Neural progenitor cell (in vitro differentiated cells): ENCODE data around the gene ARL4D. TPM values are rescaled to one million over a fixed set of nuclear protein-coding genes. Genes with fewer than 3 reads are reported as not detected.

Experiments used
- DNase-seq: peaks from one replicate; pipeline ENCODE4 v3.0.0-alpha.2; 2016; ENCODE audit warnings: low spot score
- H2AFZ ChIP-seq: fragments of 200-600 bp; sonication (generic); replicated peaks from 2 replicates; pipeline ENCODE4 v1.6.1; 2016; ENCODE audit warnings: antibody characterized with exemption
- H3F3A ChIP-seq: fragments of 200-600 bp; sonication (generic); 2 replicates; pipeline ENCODE4 v1.6.1; 2016; ENCODE audit warnings: antibody characterized with exemption, low read depth
- H3K27ac ChIP-seq: fragments of 200-600 bp; sonication (generic); 2 replicates; pipeline ENCODE4 v1.5.1; 2016; ENCODE audit warnings: mild to moderate bottlenecking
- H3K27me3 ChIP-seq: fragments of 200-600 bp; sonication (generic); 2 replicates; pipeline ENCODE4 v1.6.1; 2016; ENCODE audit warnings: mild to moderate bottlenecking, moderate library complexity
- H3K36me3 ChIP-seq: fragments of 200-600 bp; sonication (generic); 2 replicates; pipeline ENCODE4 v1.5.1; 2016
- H3K4me1 ChIP-seq: fragments of 200-600 bp; sonication (generic); 2 replicates; pipeline ENCODE4 v1.6.1; 2016; ENCODE audit warnings: mixed run types
- H3K4me2 ChIP-seq: fragments of 200-600 bp; sonication (generic); 2 replicates; pipeline ENCODE4 v1.6.1; 2016
- H3K4me3 ChIP-seq: fragments of 200-600 bp; sonication (generic); 2 replicates; pipeline ENCODE4 v1.5.1; 2016
- H3K79me2 ChIP-seq: fragments of 200-600 bp; sonication (generic); 2 replicates; pipeline ENCODE4 v1.6.1; 2016; ENCODE audit warnings: low read depth
- H3K9ac ChIP-seq: fragments of 200-600 bp; sonication (generic); 2 replicates; pipeline ENCODE4 v1.6.1; 2016
- H3K9me3 ChIP-seq: fragments of 200-600 bp; sonication (generic); 2 replicates; pipeline ENCODE4 v1.5.1; 2016; ENCODE audit warnings: low read depth
- H4K20me1 ChIP-seq: fragments of 200-600 bp; sonication (generic); 2 replicates; pipeline ENCODE4 v1.6.1; 2016; ENCODE audit warnings: low read depth
- H3K27ac Mint-ChIP-seq: 3 replicates; pipeline ENCODE4 v1.8.0; 2021; ENCODE audit warnings: mixed read lengths
- H3K27me3 Mint-ChIP-seq: 2 replicates; pipeline ENCODE4 v1.8.0; 2022; ENCODE audit warnings: low read depth, mild to moderate bottlenecking, inconsistent platforms, moderate library complexity, mixed read lengths; ENCODE audit not compliant: insufficient read depth
- H3K36me3 Mint-ChIP-seq: 3 replicates; pipeline ENCODE4 v1.8.0; 2021; ENCODE audit warnings: mixed read lengths
- H3K4me1 Mint-ChIP-seq: 3 replicates; pipeline ENCODE4 v1.8.0; 2021; ENCODE audit warnings: mixed read lengths
- H3K4me3 Mint-ChIP-seq: 3 replicates; pipeline ENCODE4 v1.8.0; 2021; ENCODE audit warnings: mild to moderate bottlenecking, moderate library complexity, mixed read lengths
- H3K9me3 Mint-ChIP-seq: 3 replicates; pipeline ENCODE4 v1.8.0; 2020; ENCODE audit warnings: mixed read lengths
- CTCF ChIP-seq: fragments of 200-600 bp; sonication (generic); IDR thresholded peaks from 2 replicates; pipeline ENCODE4 v1.5.1; 2017; ENCODE audit warnings: antibody characterized with exemption, mild to moderate bottlenecking
- EZH2 ChIP-seq: fragments of 200-600 bp; sonication (generic); IDR thresholded peaks from 2 replicates; pipeline ENCODE4 v1.6.1; 2017; ENCODE audit warnings: antibody characterized with exemption, mild to moderate bottlenecking, moderate library complexity
- EZH2phosphoT487 ChIP-seq: fragments of 200-600 bp; sonication (generic); IDR thresholded peaks from 2 replicates; pipeline ENCODE4 v1.6.1; 2017; ENCODE audit warnings: antibody characterized with exemption
- total RNA-seq: library from RNA; depleted of rRNA; stranded (reverse); fragments of >200 nt; gene quantifications from 2 replicates; pipeline ENCODE4 v1.2.3, GENCODE V29; 2015; ENCODE audit warnings: low replicate concordance

The ARL4D gene
- total RNA-seq, 1 donor from 2014 or later = 9.2 TPM

DNA sequence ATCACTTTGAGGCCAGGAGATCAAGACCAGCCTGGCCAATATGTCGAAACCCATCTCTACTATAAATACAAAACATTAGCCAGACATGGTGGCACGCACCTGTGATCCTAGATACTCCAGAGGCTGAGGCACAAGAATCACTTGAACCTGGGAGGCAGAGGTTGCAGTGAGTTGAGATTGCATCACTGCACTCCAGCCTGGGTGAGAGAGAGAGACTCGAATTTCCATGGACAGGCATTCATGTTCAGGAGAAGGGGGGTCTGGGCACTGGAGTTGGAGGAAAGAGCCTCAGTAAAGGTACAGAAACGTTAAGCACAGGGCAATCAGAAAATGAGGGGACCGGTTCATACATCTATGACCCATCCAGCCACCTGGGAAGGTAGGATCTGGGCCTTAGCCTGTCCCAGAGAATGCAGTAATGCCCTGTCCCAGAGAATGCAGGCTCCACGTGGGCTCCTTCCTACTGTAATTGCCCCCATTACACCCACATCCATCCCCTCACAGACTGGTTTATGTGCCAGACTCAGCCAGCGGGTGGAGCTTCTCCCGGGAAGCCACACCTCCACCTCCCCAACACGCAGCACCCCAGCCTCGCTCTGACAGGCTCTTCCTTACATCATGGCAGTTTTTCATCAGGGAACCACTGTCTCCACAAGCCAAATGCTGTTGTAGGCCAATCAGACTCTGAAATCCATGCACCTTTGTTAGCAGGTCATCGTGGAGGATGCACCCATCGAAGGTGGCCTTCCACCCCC, 21.6 kb upstream of the ARL4D start:
- Histone ChIP-seq H3K27ac (no peak overlapping the region), H3K36me3 (no peaks in the 10 kb centered on the region), H3K4me1 (no peaks in the 10 kb centered on the region), H3K27me3 (no peaks in the 10 kb centered on the region), H3K79me2 (no peaks in the 10 kb centered on the region), H3K4me3 (no peak overlapping the region), H3K4me2 (no peak overlapping the region), H2AFZ (no peak overlapping the region), H4K20me1 (no peaks in the 10 kb centered on the region), H3K9ac (no peak overlapping the region), H3K9me3 (no peaks in the 10 kb centered on the region), H3F3A (no peaks in the 10 kb centered on the region)
- DNase-seq = no peak
- H3K4me3 Mint-ChIP-seq = no peak overlapping the region
- H3K36me3 Mint-ChIP-seq = no peaks in the 10 kb centered on the region
- no peak overlapping the region for H3K27ac Mint-ChIP-seq
- H3K27me3 Mint-ChIP-seq = peaks cover 14% of the 10 kb centered on the region
- peaks cover 13% of the 10 kb centered on the region for H3K9me3 Mint-ChIP-seq
- no peak for TF ChIP-seq EZH2
- TF ChIP-seq CTCF = no peak
- no peak for TF ChIP-seq EZH2phosphoT487
- H3K4me1 Mint-ChIP-seq = peaks cover 15% of the 10 kb centered on the region

GRCh38 chr17:43378766-43379165, 20.0 kb upstream of the ARL4D start:
- Histone ChIP-seq H3K9ac (no peak overlapping the region), H4K20me1 (no peaks in the 10 kb centered on the region), H3K27me3 (no peaks in the 10 kb centered on the region), H3K27ac (no peak overlapping the region), H3K4me1 (no peaks in the 10 kb centered on the region), H3K9me3 (no peaks in the 10 kb centered on the region), H3K4me2 (no peak overlapping the region), H3K4me3 (no peak overlapping the region), H3F3A (no peaks in the 10 kb centered on the region), H3K36me3 (no peaks in the 10 kb centered on the region), H2AFZ (no peak overlapping the region), H3K79me2 (no peaks in the 10 kb centered on the region)
- peaks cover 10% of the 10 kb centered on the region for H3K4me1 Mint-ChIP-seq
- H3K27ac Mint-ChIP-seq = no peak overlapping the region
- H3K4me3 Mint-ChIP-seq = no peak overlapping the region
- H3K27me3 Mint-ChIP-seq = peaks cover 13% of the 10 kb centered on the region
- DNase-seq = no peak
- TF ChIP-seq CTCF = no peak
- no peak for TF ChIP-seq EZH2phosphoT487
- no peak for TF ChIP-seq EZH2
- peaks cover 13% of the 10 kb centered on the region for H3K9me3 Mint-ChIP-seq
- no peaks in the 10 kb centered on the region for H3K36me3 Mint-ChIP-seq

DNA sequence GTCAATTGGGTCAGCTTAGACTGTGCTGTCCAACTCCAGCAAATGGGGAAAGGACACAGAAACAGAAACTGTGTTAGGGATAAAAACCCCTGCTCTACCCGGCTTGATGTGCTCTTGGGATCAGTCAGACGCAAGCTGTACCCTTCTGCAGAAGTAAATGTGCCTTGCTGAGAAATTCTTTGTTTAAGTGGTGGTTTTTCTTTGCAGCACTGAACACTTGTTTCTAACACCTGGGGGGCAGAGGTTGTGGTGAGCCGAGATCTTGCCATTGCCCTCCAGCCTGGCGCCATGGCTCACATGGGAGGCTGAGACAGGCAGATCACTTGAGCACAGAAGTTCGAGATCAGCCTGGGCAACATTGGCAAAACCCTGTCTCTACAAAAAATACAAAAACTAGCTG, 18.5 kb upstream of the ARL4D start:
- TF ChIP-seq EZH2 (no peak), EZH2phosphoT487 (no peak), CTCF (no peak)
- Histone ChIP-seq H3K27ac (no peak overlapping the region), H3K4me1 (no peaks in the 10 kb centered on the region), H3K4me3 (no peak overlapping the region), H3F3A (no peaks in the 10 kb centered on the region), H3K9ac (no peak overlapping the region), H3K36me3 (no peaks in the 10 kb centered on the region), H3K79me2 (no peaks in the 10 kb centered on the region), H3K27me3 (no peaks in the 10 kb centered on the region), H3K4me2 (no peak overlapping the region), H3K9me3 (no peaks in the 10 kb centered on the region), H4K20me1 (no peaks in the 10 kb centered on the region), H2AFZ (no peak overlapping the region)
- no peak for DNase-seq
- H3K4me1 Mint-ChIP-seq = peaks cover 19% of the 10 kb centered on the region
- no peak overlapping the region for H3K4me3 Mint-ChIP-seq
- no peak overlapping the region for H3K27ac Mint-ChIP-seq
- H3K9me3 Mint-ChIP-seq = peaks cover 13% of the 10 kb centered on the region
- H3K27me3 Mint-ChIP-seq = peaks cover 2% of the 10 kb centered on the region
- no peaks in the 10 kb centered on the region for H3K36me3 Mint-ChIP-seq
